DND-41 (cell line): ENCODE measurements around the gene KCNJ16.

Experiments
- ATAC-seq: fragments of 200-7000 bp; cut with Tn5 transposase; 3 replicates; pipeline ENCODE4 v1.9.1; 2021; ENCODE audit warnings: low read depth; ENCODE audit not compliant: insufficient read depth
- DNase-seq: peaks from one replicate; pipeline ENCODE4 v3.0.0-alpha.2; 2020
- H2AFZ ChIP-seq: 2 replicates; pipeline ENCODE4 v1.6.0; 2012; ENCODE audit warnings: low read depth, low read length
- H3K27ac ChIP-seq: 2 replicates; pipeline ENCODE4 v1.5.1; 2012; ENCODE audit warnings: low read length, inconsistent platforms
- H3K27me3 ChIP-seq: fragments of 200-600 bp; sonication (generic); 2 replicates; pipeline ENCODE4 v1.6.0; 2012; ENCODE audit warnings: low read length, mild to moderate bottlenecking, inconsistent platforms; ENCODE audit not compliant: insufficient read depth, poor library complexity
- H3K36me3 ChIP-seq: 2 replicates; pipeline ENCODE4 v1.5.1; 2012; ENCODE audit warnings: low read length, inconsistent platforms; ENCODE audit not compliant: insufficient read depth
- H3K4me1 ChIP-seq: 2 replicates; pipeline ENCODE4 v1.5.1; 2012; ENCODE audit warnings: mild to moderate bottlenecking, low read length; ENCODE audit not compliant: insufficient read depth
- H3K4me2 ChIP-seq: 2 replicates; pipeline ENCODE4 v1.6.0; 2012; ENCODE audit warnings: mild to moderate bottlenecking, moderate library complexity, low read length, inconsistent platforms; ENCODE audit not compliant: insufficient read depth
- H3K4me3 ChIP-seq, 2 experiments: fragments of 200-600 bp in 1 of 2; shearing (Covaris generic) in 1 of 2; 2 replicates each; pipeline ENCODE4 v1.5.1; 2012 to 2016; ENCODE audit warnings: inconsistent platforms in 2 of 2, low read length in 2 of 2, mild to moderate bottlenecking in 2 of 2, low read depth in 1 of 2, moderate library complexity in 1 of 2
- H3K79me2 ChIP-seq: 2 replicates; pipeline ENCODE4 v1.6.0; 2012; ENCODE audit warnings: low read length, inconsistent platforms; ENCODE audit not compliant: insufficient read depth
- H3K9ac ChIP-seq: 2 replicates; pipeline ENCODE4 v1.6.0; 2012; ENCODE audit warnings: low read depth, mild to moderate bottlenecking, inconsistent platforms, low read length, moderate library complexity
- H3K9me3 ChIP-seq: 2 replicates; pipeline ENCODE4 v1.5.1; 2012; ENCODE audit warnings: low read length, moderate library complexity, mild to moderate bottlenecking, inconsistent platforms; ENCODE audit not compliant: insufficient read depth, severe bottlenecking
- H4K20me1 ChIP-seq: 2 replicates; pipeline ENCODE4 v1.6.0; 2012; ENCODE audit warnings: low read length; ENCODE audit not compliant: insufficient read depth
- EZH2 ChIP-seq: IDR thresholded peaks from 3 replicates; pipeline ENCODE4 v1.6.1; 2012; ENCODE audit warnings: borderline replicate concordance, low read depth, mild to moderate bottlenecking, moderate library complexity, low read length, inconsistent platforms; ENCODE audit not compliant: severe bottlenecking
- TF ChIP-seq, protein P1 (sequence below): IDR thresholded peaks from 2 replicates; pipeline ENCODE4 v1.5.1; 2012; ENCODE audit warnings: borderline replicate concordance, low read length, moderate library complexity, mild to moderate bottlenecking; ENCODE audit not compliant: poor library complexity, severe bottlenecking; ENCODE audit errors: extremely low read depth

The KCNJ16 gene

DNA sequence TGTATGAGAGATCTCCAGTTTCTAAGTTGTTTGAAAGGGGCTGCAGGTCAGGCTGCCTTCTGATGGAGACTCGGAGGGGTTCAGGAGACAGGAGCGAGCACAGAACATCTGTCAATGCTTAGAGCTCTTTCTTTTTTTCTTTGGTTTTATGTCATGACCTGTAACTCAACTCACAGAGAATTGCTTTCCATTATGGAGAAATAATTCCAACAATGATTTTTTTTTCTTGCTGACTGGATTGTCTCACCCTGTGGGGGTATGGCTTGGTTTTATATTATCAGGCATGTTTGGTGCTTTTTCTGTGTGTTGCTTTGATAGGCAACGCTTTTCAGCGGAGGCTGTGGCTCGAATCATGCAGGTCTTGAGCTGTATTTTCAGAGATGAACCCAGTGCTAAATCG lies 83.6 kb downstream of the KCNJ16 start:
- TF ChIP-seq EZH2, result no peak
- TF ChIP-seq, protein P1, sequence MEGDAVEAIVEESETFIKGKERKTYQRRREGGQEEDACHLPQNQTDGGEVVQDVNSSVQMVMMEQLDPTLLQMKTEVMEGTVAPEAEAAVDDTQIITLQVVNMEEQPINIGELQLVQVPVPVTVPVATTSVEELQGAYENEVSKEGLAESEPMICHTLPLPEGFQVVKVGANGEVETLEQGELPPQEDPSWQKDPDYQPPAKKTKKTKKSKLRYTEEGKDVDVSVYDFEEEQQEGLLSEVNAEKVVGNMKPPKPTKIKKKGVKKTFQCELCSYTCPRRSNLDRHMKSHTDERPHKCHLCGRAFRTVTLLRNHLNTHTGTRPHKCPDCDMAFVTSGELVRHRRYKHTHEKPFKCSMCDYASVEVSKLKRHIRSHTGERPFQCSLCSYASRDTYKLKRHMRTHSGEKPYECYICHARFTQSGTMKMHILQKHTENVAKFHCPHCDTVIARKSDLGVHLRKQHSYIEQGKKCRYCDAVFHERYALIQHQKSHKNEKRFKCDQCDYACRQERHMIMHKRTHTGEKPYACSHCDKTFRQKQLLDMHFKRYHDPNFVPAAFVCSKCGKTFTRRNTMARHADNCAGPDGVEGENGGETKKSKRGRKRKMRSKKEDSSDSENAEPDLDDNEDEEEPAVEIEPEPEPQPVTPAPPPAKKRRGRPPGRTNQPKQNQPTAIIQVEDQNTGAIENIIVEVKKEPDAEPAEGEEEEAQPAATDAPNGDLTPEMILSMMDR, result no peak
- Histone ChIP-seq H3K4me2 (no peak overlapping the region), H3K27me3 (no peaks in the 10 kb centered on the region), H2AFZ (no peak overlapping the region), H3K36me3 (no peaks in the 10 kb centered on the region), H3K9me3 (no peaks in the 10 kb centered on the region), H3K79me2 (no peaks in the 10 kb centered on the region), H4K20me1 (no peaks in the 10 kb centered on the region), H3K4me3 (no peak overlapping the region), H3K4me1 (no peaks in the 10 kb centered on the region), H3K9ac (no peak overlapping the region), H3K27ac (no peak overlapping the region)
- ATAC-seq (no peak), DNase-seq (no peak)

DNA sequence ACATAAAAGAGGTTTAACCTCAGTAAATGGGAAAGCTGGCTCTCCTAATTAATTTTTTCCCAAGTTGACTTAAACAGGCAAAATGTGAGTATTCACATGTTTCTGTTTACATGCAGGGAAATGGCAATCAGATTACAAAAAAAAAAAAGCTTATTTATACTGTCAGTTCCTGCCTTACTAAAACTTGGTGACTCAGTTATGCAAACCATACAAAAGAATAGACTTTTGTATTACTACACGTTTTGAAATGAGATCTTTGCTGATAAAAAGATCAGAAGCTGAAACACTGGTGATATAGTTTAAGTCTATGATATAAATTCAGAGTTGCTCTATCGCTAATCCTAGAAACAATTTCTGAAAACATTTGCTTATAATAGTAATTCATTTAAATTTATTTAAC lies 85.0 kb downstream of the KCNJ16 start:
- H4K20me1 ChIP-seq, result no peaks in the 10 kb centered on the region

DNA sequence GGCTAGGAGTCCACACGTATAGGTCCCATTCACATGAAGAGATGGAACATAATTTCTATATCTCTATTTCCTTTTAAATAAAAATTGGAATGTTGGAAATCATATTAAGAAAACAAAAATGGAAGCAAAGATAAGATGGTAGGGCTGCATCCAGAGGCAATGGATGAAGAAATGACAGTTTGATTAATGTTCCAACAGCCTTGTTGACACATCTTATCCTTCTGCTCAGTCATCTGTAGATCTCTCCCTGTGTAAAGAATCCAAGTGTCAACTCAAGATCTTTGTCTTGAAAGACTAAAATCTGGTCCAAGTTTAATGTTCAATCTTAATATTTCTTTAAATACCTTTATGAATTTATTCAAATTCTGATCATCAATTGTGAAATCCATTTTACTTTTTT lies 86.5 kb downstream of the KCNJ16 start:
- H3K27me3 ChIP-seq, result no peaks in the 10 kb centered on the region
- no peaks in the 10 kb centered on the region for H3K9me3 ChIP-seq
- H3K4me1 ChIP-seq, result no peaks in the 10 kb centered on the region
- no peak for TF ChIP-seq EZH2
- TF ChIP-seq, protein P1, result no peak
- no peak for DNase-seq
- H4K20me1 ChIP-seq, result no peaks in the 10 kb centered on the region
- H3K4me2 ChIP-seq, result no peak overlapping the region
- H3K79me2 ChIP-seq, result no peaks in the 10 kb centered on the region
- H3K36me3 ChIP-seq, result no peaks in the 10 kb centered on the region
- no peak overlapping the region for H3K27ac ChIP-seq
- no peak overlapping the region for H3K4me3 ChIP-seq
- ATAC-seq, result no peak
- H2AFZ ChIP-seq, result no peak overlapping the region
- no peak overlapping the region for H3K9ac ChIP-seq

More for the DNA sequence above, 85.0 kb downstream of the KCNJ16 start:
- Histone ChIP-seq H3K36me3 (no peaks in the 10 kb centered on the region), H3K9me3 (no peaks in the 10 kb centered on the region), H3K4me3 (no peak overlapping the region), H3K79me2 (no peaks in the 10 kb centered on the region), H2AFZ (no peak overlapping the region), H3K27me3 (no peaks in the 10 kb centered on the region), H3K4me1 (no peaks in the 10 kb centered on the region), H3K4me2 (no peak overlapping the region), H3K9ac (no peak overlapping the region), H3K27ac (no peak overlapping the region)
- no peak for TF ChIP-seq EZH2
- TF ChIP-seq, protein P1, result no peak
- ATAC-seq (no peak), DNase-seq (no peak)

DNA sequence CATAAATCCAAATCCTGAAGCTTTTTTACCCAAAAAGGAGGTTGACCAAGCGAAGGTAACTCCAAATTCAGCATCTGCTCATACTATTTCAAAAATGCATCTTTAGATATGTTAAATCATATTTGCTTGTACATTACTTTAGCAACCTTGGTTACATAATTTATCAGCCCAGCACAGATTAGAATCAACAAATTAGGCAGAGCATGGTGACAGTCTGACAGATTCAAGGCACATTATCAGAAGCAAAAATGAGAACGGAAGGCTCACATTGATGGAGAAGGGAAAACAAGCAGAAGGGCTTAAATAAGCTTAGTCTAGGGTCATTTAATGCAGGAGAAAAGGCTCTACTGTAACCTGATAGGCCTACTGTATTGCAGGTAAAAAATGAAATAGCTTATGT lies 90.4 kb downstream of the KCNJ16 start:
- no peak overlapping the region for H3K27ac ChIP-seq
- DNase-seq (no peak), ATAC-seq (no peak)
- H3K9ac ChIP-seq, result no peak overlapping the region
- no peaks in the 10 kb centered on the region for H3K27me3 ChIP-seq
- no peaks in the 10 kb centered on the region for H3K79me2 ChIP-seq
- no peak overlapping the region for H3K4me3 ChIP-seq
- no peak for TF ChIP-seq EZH2
- TF ChIP-seq, protein P1, result no peak
- no peaks in the 10 kb centered on the region for H3K4me1 ChIP-seq
- H4K20me1 ChIP-seq, result no peaks in the 10 kb centered on the region
- no peaks in the 10 kb centered on the region for H3K9me3 ChIP-seq
- no peaks in the 10 kb centered on the region for H3K36me3 ChIP-seq
- H3K4me2 ChIP-seq, result no peak overlapping the region
- no peak overlapping the region for H2AFZ ChIP-seq
